ENCODE measurements around the gene SEC22B.
"Not testable (repeated sequence)": the region's sequence is repeated elsewhere in the genome, so short reads cannot be mapped to it uniquely, and the experiment has no call there.

Gene SEC22B

DNA sequence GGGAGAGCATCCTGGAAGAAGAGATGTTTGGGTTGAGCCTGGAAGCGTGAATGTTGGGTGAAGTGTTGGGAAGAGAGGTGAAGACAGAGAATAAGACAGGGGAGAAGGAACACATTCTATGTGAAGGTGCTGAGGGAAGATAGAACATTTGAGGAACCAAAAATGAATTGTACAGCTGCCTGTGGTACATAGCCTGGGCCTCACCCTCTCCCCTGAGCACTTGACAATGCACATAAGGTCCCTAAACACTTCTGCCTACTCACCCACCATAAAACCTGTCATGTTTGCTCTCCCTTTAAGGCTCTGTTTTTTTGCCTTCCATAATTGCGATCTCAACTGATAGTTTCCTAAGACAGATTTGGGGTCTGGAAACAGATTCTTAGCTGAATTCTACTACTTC is 65.3 kb downstream of the SEC22B start:
- H3K4me3 ChIP-seq (ENCODE audit: low read length); H3K27ac ChIP-seq (ENCODE audit: low read depth, low read length); H3K36me3 ChIP-seq (ENCODE audit: insufficient read depth, low read length); H3K9ac ChIP-seq (ENCODE audit: low read depth, low read length); H3K27me3 ChIP-seq (ENCODE audit: insufficient read depth, low read length); H3K9me3 ChIP-seq (ENCODE audit: insufficient read depth, low read depth, low read length); H3K4me1 ChIP-seq (ENCODE audit: insufficient read depth, low read length): not testable (repeated sequence)
- no CpG with 5 or more reads among the region's 2 CpGs for WGBS

DNA sequence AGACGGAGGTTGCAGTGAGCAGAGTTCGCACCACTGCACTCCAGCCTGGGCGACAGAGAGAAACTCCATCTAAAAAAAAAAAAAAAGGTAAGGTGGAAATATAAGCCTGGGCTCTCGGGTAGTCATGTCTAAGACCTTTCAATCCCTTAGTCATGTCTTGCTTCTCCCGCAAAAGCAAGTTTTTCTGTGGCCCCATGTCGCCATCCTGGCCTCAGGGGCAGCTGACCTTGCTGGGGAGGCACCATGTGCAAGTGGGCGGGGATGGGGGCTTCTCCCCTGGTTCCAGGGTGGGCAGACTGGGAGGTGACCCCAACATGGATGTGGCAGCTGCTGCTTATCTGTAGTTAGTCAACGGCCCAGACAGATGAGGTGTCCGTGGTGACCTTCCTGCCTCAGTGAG is 66.7 kb downstream of the SEC22B start:
- not testable (repeated sequence) for H3K4me3 ChIP-seq (ENCODE audit: low read length); H3K4me1 ChIP-seq (ENCODE audit: insufficient read depth, low read length); H3K36me3 ChIP-seq (ENCODE audit: insufficient read depth, low read length); H3K9ac ChIP-seq (ENCODE audit: low read depth, low read length); H3K9me3 ChIP-seq (ENCODE audit: insufficient read depth, low read depth, low read length); H3K27ac ChIP-seq (ENCODE audit: low read depth, low read length); H3K27me3 ChIP-seq (ENCODE audit: insufficient read depth, low read length)
- 100% methylated on average over 3 of the region's 9 CpGs for WGBS

DNA sequence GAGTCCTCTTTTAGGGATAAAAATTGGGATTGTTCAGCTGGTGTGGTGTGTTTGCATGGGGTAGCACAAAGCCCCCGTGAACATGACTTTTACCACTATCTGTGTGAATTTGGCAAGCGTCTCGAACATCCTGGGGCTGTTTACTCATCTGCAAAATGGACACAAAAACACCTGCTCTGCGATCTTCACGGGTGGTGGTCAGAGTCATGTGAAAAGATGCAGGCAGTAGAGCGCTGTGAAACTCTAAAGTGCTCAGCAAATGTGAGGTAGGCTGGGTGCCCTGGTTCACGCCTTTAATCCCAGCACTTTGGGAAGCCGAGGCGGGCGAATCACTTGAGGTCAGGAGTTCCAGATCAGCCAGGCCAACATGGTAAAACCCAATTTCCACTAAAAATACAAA is 67.1 kb downstream of the SEC22B start:
- H3K4me1 ChIP-seq (ENCODE audit: insufficient read depth, low read length); H3K9me3 ChIP-seq (ENCODE audit: insufficient read depth, low read depth, low read length); H3K9ac ChIP-seq (ENCODE audit: low read depth, low read length); H3K27me3 ChIP-seq (ENCODE audit: insufficient read depth, low read length); H3K4me3 ChIP-seq (ENCODE audit: low read length); H3K36me3 ChIP-seq (ENCODE audit: insufficient read depth, low read length); H3K27ac ChIP-seq (ENCODE audit: low read depth, low read length): not testable (repeated sequence)
- 91% methylated on average over 4 of the region's 10 CpGs for WGBS

DNA sequence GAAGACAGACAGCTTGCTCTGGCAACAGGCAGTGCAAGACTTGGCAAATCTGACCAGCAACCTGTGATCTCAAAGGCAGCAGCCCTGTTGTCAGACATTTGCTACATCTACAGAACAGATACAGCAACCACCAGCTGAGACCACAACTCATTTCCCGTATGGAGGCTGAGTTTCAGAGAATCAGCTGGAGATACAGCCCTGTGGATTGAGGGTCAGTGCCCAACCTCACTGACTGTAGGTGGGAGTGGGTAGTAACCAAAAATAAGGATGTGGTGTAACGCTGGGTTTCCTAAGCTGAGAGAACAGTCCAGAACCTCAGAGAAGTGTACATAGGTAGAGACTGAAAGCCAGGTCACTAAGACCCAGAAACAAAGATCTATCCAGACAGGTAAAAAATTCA is 71.0 kb downstream of the SEC22B start:
- H3K4me1 ChIP-seq (ENCODE audit: insufficient read depth, low read length); H3K9me3 ChIP-seq (ENCODE audit: insufficient read depth, low read depth, low read length); H3K36me3 ChIP-seq (ENCODE audit: insufficient read depth, low read length); H3K4me3 ChIP-seq (ENCODE audit: low read length); H3K27ac ChIP-seq (ENCODE audit: low read depth, low read length); H3K9ac ChIP-seq (ENCODE audit: low read depth, low read length); H3K27me3 ChIP-seq (ENCODE audit: insufficient read depth, low read length): not testable (repeated sequence)
- 87% methylated on average over 1 of the region's 2 CpGs for WGBS

DNA sequence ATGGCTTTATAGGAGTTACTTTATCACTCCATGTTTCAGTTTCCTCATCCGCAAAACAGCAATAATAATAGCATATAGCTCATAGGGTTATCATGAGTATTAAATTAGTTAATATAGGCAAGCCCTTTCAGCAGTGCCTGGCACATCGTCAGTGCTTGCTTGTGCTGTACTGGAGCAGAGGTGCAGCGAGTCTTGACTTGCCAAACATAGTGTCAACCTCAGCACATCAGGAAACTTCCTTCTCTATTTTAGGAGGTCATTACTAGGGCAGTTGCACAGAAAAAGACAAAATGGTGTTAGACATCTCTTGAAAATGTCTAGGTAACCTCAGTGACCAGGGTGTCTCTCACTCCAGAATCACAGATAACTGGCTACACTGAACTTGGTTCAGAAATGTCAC is 72.6 kb downstream of the SEC22B start:
- H3K4me3 ChIP-seq (ENCODE audit: low read length); H3K27ac ChIP-seq (ENCODE audit: low read depth, low read length); H3K9ac ChIP-seq (ENCODE audit: low read depth, low read length); H3K9me3 ChIP-seq (ENCODE audit: insufficient read depth, low read depth, low read length); H3K4me1 ChIP-seq (ENCODE audit: insufficient read depth, low read length); H3K36me3 ChIP-seq (ENCODE audit: insufficient read depth, low read length); H3K27me3 ChIP-seq (ENCODE audit: insufficient read depth, low read length): not testable (repeated sequence)
- no CpG with 5 or more reads among the region's 3 CpGs for WGBS

DNA sequence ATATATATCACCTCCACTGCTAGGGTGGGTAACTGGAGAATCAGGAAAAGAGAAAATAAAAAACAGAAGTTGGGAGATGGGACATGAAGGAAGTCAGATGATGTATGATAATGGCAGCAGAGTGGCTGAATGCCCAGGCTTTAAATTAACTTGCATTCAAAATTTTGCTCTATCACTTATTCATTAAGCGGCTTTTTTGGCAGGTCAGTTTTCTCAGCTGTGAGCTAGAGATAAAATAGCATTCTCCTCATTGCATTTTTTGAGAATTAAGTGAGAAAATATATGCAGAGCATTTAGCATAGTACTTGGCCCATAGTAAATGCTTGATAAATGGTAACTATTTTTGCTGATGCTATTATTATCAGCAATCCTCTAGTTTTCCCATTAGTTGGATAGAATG is 74.7 kb downstream of the SEC22B start:
- not testable (repeated sequence) for H3K9me3 ChIP-seq (ENCODE audit: insufficient read depth, low read depth, low read length); H3K4me3 ChIP-seq (ENCODE audit: low read length); H3K27me3 ChIP-seq (ENCODE audit: insufficient read depth, low read length); H3K4me1 ChIP-seq (ENCODE audit: insufficient read depth, low read length); H3K27ac ChIP-seq (ENCODE audit: low read depth, low read length); H3K9ac ChIP-seq (ENCODE audit: low read depth, low read length); H3K36me3 ChIP-seq (ENCODE audit: insufficient read depth, low read length)
- WGBS: no CpG with 5 or more reads among the region's 1 CpG

Data from HUES64 (cell line).